GM21390 (cell line): Measurements from ENCODE around the gene RRAGC.
"Not testable (repeated sequence)": the region's sequence is repeated elsewhere in the genome, so short reads cannot be mapped to it uniquely, and the experiment has no call there.

Experiments
- ATAC-seq: cut with Tn5 transposase; IDR thresholded peaks from one replicate; pipeline ENCODE4 v1.9.1; 2021; ENCODE audit not compliant: unreplicated experiment

The RRAGC gene

DNA sequence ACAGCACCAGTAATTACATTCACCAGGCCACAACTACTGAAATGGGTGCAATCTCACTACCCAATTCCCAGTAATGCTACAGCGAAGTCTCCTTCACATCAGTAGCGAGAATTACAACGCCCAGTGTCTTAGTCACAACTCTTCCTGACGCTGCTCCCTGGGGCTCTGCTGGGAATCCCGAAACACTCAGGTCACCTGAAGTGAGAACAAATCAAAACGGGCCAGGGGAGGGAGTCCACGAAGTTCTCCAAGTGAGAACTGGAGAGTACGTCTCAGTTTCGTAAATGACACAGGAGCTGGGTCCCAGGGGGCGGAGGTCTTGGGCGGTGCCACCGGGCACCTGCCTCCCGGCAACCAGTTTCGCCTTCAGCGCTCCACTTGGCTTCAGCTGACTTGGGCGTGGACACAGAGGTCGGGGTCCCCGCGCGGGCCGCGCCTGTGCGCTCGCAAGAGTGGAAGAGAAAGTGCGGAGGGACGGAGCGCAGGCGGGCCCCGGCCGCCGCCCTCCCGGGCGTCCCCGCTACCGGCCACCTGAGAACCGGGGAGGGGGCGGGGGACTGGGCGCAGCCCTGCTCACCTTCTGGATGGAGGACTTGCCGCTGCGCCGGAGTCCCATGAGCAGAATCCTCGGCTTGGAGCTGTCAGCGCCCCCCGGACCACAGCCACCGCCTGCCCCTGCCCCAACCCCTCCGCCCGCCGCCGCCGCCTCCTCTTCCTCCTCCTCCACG is 575 bp downstream of the RRAGC start:
- peak; percentile 39 for ATAC-seq

- no peak for ATAC-seq
These were observed 6.8 kb downstream of the RRAGC start for GRCh38 chr1:38852780-38853179.

DNA sequence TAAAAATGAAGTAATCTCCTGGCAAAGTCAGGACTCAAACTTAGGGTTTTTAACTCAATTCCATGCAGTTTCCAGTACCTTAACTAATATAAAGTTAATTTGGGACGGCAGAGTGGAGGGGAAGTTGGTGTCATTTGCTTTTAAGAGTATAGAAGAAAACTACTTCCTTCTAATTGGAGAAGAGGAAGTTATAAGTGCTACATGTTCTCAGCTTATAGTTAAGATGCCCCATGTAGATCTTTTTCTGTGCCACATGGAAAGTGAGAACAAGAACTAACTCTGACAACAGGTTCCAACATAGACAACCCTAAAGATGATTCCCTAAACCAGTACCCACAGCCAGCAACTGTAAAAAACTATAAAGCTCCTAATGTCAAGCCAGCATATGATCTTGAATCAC is 11.5 kb downstream of the RRAGC start:
- no peak for ATAC-seq

DNA sequence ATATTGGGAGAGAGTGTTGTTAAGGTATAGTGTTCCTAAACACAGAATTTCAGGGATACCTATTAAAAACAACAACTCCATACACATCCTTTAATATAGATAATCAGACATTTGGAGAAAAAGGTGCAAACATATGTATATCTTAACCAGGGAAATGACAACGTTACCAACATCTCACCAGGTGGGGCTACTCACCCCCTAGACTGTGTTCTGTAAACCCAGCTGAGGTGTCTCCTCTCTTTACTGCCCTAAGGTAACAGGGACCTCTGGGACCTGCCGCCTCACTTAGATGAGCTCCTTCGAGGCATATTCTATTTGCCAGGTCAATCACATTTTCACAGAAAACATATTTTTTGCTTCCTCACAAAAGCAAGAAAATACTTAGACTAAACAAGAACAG is 13.4 kb downstream of the RRAGC start:
- ATAC-seq: no peak

DNA sequence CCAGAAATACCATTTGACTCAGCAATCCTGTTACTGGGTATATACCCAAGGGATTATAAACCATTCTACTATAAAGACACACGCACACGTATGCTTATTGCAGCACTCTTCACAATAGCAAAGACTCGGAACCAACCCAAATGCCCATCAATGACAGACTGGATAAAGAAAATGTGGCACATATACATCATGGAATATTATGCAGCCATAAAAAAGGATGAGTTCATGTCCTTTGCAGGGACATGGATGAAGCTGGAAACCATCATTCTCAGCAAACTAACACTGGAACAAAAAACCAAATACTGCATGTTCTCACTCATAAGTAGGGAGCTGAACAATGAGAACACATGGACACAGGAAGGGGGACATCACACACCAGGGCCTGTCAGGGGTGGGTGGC is 14.5 kb downstream of the RRAGC start:
- ATAC-seq: not testable (repeated sequence)

DNA sequence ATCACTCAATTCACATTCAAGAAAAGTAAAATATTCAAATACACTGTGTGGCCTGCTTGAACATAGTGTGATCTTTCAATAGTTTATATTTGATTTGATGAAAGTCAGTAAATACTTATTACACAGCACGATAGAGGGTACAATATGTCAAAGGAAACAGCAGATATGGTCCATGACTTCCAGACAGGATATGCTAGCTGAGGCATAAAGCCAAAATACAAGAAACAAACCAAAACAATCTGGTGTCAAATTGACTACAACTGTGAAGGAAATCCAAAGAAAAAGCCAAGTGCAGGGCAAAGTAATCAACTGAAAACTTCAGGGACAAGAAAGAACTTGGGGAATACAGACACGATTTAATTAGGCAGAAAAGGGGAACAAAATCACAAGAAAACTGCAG is 19.3 kb downstream of the RRAGC start:
- ATAC-seq: no peak

GRCh38 chr1:38839363-38839762 is 20.2 kb downstream of the RRAGC start:
- no peak for ATAC-seq

DNA sequence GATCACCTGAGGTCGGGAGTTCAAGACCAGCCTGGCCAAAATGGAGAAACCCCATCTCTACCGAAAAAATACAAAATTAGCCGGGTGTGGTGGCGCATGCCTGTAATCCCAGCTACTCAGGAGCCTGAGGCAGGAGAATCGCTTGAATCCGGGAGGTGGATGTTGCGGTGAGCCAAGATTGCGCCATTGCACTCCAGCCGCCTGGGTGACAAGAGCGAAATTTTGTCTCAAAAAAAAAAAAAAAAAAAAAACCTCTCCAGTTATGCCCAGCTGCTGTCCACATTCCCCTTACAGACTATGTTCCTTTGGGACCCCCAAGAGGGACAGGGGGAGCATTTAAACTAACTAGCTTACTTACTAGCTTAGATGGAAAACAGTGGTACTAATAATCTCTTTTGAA is 23.3 kb downstream of the RRAGC start:
- not testable (repeated sequence) for ATAC-seq

DNA sequence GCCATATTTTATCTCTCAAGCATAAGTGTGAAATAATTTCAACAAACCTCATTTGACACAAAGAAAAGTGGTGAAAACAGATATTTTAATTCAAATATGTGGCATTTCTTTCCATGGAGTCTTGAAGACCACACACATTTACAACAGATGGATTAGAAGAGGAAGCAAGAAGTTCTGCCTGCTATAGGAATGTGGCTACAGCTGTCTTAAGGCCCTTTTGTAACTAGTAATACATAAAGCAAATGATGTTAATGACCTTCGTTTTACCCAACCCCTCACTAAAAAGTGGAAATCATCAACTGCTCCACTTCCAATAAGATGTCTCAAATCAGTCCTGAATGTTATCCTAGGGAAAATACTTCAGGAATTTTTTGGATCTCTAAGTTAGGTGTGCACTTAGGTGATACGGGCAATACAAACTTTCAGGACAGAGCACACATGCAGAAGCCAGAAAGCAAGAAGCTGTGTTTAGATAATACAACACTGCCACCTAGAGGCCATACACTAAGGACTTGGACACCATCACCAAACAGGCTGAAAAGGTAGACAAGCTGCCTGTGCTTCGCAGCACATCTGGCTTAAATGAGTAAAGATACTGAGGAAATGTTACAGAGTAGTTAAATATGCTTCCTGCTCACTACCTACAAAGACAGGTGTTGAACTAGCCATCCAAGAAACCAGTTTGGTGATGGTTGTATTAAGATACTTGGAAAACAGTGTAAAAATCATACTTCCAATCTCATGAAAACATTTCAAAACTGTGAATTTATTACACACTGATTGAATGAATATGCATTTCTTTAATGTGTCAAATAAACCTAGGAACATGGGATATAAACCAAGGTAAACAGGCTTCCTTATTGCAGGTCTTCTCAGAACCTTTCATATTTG is 24.4 kb downstream of the RRAGC start:
- peak; percentile 54 for ATAC-seq

DNA sequence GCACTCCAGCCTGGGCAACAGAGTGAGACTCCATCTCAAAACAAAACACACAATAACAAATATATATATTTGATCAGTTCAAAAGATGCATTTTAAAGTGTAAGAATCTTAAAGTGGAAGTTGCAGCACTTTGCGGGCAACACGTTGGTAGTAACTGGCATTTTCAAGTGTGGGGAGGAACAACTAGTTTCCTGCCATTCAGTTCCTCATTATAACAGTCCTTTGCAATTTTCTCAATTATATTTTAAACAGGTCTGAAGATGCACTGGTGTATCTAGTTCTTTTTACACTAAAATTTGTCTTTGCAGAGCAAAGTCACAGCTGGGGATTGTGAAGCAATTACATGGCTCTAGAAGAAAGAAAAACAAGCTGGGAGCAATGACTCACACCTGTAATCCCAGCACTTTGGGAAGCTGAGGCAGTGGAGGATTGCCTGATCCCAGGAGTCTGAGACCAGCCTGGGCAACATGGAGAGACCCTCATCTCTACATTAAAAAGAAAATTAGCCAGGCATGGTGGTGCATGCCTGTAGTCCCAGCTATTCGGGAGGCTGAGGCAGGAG is 25.3 kb downstream of the RRAGC start:
- no peak for ATAC-seq

DNA sequence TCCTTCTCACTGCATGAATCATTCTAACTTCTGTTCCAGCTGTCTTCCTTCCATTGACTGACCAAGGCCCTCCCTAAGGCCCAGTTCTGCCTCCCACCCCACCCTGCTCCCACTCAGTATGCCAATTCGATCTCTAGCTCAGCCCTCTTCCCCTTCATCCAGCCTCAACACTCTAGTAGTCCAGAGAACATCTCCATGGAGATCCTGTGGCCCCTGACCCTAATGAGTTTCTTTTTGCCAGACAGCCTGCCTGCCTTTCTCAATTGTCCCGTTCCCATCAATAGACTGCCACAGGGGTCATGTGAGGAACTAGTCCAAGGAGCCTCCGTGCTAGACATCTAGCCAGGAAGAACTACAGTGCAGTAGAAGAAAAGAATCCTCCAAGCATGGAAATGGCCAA is 26.4 kb downstream of the RRAGC start:
- ATAC-seq: no peak

DNA sequence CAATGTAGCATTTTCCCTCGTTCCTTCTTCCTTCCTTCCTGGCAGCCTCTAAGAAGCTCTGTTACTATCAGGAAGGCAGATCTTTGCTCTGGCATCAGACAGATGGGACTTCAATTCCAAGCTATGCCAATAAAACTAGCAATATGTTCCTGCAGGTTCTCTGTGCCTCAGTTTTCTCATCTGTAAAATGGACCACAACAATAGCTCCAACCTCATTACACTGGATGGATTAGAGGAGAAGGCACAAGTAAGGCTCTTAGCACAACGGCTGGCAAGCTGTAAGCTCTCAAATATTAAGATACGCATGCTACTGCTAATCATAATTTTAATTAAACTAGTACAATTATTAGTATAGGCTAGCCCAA is 27.2 kb downstream of the RRAGC start:
- no peak for ATAC-seq

GRCh38 chr1:38831731-38832369 is 27.7 kb downstream of the RRAGC start:
- ATAC-seq: no peak

GRCh38 chr1:38829368-38829767 is 30.2 kb downstream of the RRAGC start:
- no peak for ATAC-seq

DNA sequence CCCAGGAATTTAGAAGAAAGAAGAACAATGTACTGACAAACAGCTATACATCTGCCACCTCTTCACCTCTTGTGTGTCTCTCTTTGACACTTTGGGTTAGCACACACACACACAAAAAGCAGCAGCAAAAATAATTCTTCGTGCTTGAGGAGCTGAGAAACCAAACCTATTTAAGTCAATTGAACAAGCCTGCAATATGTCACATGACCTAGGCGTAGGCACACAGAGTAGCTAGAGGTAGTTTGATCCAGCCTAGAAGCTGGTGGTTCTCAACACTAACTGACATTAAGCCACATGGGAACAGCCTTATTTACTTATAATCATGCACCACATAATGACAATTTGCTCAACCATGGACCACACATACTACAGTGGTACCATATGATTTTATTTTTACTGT is 32.3 kb downstream of the RRAGC start:
- ATAC-seq: no peak

DNA sequence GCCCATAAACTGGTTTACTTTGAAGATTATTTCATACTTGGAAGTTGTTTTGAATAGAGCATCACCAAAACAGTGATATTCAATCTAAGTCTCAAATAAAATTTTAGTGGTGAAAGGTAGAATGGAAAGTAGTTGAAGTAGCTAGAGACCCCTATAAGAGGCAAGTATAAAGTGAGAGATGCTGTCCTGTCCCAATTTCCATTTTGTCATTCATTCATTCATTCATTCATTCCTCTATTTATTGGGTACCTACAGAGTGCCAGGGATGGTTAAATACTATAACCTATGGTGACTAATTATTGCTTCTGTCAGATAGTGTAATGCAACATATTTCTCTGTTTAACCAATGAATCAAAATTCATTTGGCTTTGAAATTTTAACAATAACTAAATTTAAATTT is 32.7 kb downstream of the RRAGC start:
- ATAC-seq: no peak

- ATAC-seq: no peak
These were observed 33.3 kb downstream of the RRAGC start for GRCh38 chr1:38826262-38826661.

- ATAC-seq: no peak
These were observed 38.7 kb downstream of the RRAGC start for GRCh38 chr1:38820860-38821259.

DNA sequence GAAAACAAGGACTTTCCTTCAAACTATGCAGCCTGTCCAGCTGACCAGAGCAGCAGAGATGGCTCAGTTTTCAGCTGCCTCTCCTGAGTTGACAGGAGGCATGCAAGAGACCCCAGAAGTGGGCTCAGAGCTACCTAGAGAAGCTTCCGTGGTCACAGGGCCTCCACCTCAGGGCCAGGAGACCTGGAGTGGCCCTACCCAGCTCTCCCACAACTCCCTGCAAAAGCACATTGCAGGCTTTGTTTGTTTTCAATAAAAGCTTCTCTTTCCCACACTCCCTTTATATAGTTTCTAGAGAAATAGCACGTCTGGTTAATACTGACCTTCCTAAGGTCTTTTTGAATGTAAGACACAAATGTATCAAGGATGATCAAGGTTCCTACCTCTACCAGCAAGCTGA is 40.1 kb downstream of the RRAGC start:
- no peak for ATAC-seq

GRCh38 chr1:38819040-38819439 is 40.5 kb downstream of the RRAGC start:
- no peak for ATAC-seq

GRCh38 chr1:38818175-38818976 is 41.2 kb downstream of the RRAGC start:
- ATAC-seq: no peak
